Left ventricle myocardium superior (tissue), 1 donor: Measurements from ENCODE around the gene NEUROG2. TPM values are rescaled to one million over a fixed set of nuclear protein-coding genes. Genes with fewer than 3 reads are reported as not detected.
A peak's percentile ranks its signal among the peaks of the same experiment; 100 is the strongest.
"Not testable (repeated sequence)": the region's sequence is repeated elsewhere in the genome, so short reads cannot be mapped to it uniquely, and the experiment has no call there.

Source experiments
- ATAC-seq: fragments of 200-7000 bp; cut with Tn5 transposase; one replicate; pipeline ENCODE4 v1.9.1; 2020; ENCODE audit warnings: mild to moderate bottlenecking, moderate library complexity
- DNase-seq: peaks from one replicate; pipeline ENCODE4 v3.0.0-alpha.2; 2020
- intact Hi-C: fragments of 100-400 bp; cut with micrococcal nuclease; formaldehyde crosslinking; loops from one replicate; pipeline ENCODE4 v1.11.0; 2022
- total RNA-seq: library from RNA; stranded (reverse); fragmentation: NEBNext Ultra II Directional; extraction: Animal tissue kit (Norgen Biotek cat#: 25700); gene quantifications from one replicate; pipeline ENCODE4 v1.2.1, GENCODE V29; 2021
- donor health status: DM: no; HTN: yes; CAD: no; lungs with severe emphysema.

Gene NEUROG2
- total RNA-seq, 1 donor from 2014 or later: not detected

GRCh38 chr4:112523008-112523721 lies 7.2 kb upstream of the NEUROG2 start:
- peak; percentile 56 for ATAC-seq
- intact Hi-C loops: no loop called here
- DNase-seq: peak; percentile 41

- intact Hi-C loops, DNase-seq, ATAC-seq: not testable (repeated sequence)
These were observed 6.5 kb upstream of the NEUROG2 start for GRCh38 chr4:112522431-112522830.

GRCh38 chr4:112521123-112522023 lies 5.4 kb upstream of the NEUROG2 start:
- DNase-seq (no peak), ATAC-seq (no peak)
- intact Hi-C loops: no loop called here

GRCh38 chr4:112520598-112521122 lies 4.7 kb upstream of the NEUROG2 start:
- intact Hi-C loops: no loop called here
- DNase-seq (no peak), ATAC-seq (no peak)

- ATAC-seq (no peak), DNase-seq (no peak)
- intact Hi-C loops: no loop called here
These were observed 4.0 kb upstream of the NEUROG2 start for GRCh38 chr4:112519689-112520597.

GRCh38 chr4:112518675-112519074 lies 2.7 kb upstream of the NEUROG2 start:
- intact Hi-C loops: no loop called here
- no peak for ATAC-seq
- no peak for DNase-seq

- DNase-seq (no peak), ATAC-seq (no peak)
These were observed 1.9 kb upstream of the NEUROG2 start for GRCh38 chr4:112517911-112518310.

GRCh38 chr4:112517067-112517634 lies 1.2 kb upstream of the NEUROG2 start:
- intact Hi-C loops: no loop called here
- no peak for DNase-seq
- no peak for ATAC-seq

More at GRCh38 chr4:112517911-112518310, 1.9 kb upstream of the NEUROG2 start:
- intact Hi-C loops: no loop called here

GRCh38 chr4:112516471-112517066 lies 589 bp upstream of the NEUROG2 start:
- peak; percentile 59 for ATAC-seq
- DNase-seq: peak; percentile 36
- intact Hi-C loops: no loop called here

- intact Hi-C loops: no loop called here
- DNase-seq: peak; percentile 49
These were observed 548 bp downstream of the NEUROG2 start for GRCh38 chr4:112515198-112516065.

GRCh38 chr4:112514647-112515197 lies 1.3 kb downstream of the NEUROG2 start:
- intact Hi-C loops: no loop called here
- no peak for DNase-seq
- ATAC-seq: no peak

More at GRCh38 chr4:112515198-112516065, 548 bp downstream of the NEUROG2 start:
- peak; percentile 75 for ATAC-seq

GRCh38 chr4:112513971-112514646 lies 1.9 kb downstream of the NEUROG2 start:
- DNase-seq (no peak), ATAC-seq (no peak)
- intact Hi-C loops: no loop called here

GRCh38 chr4:112511803-112512118 lies 4.2 kb downstream of the NEUROG2 start:
- ATAC-seq: no peak
- intact Hi-C loops: no loop called here

GRCh38 chr4:112511093-112511802 lies 4.7 kb downstream of the NEUROG2 start:
- DNase-seq (no peak), ATAC-seq (no peak)
- intact Hi-C loops: no loop called here

More at GRCh38 chr4:112511803-112512118, 4.2 kb downstream of the NEUROG2 start:
- no peak for DNase-seq

GRCh38 chr4:112510291-112511092 lies 5.5 kb downstream of the NEUROG2 start:
- ATAC-seq: no peak
- intact Hi-C loops: no loop called here
- DNase-seq: no peak
